ENCODE results near the gene WFS1. TPM values are rescaled to one million over a fixed set of nuclear protein-coding genes. Genes with fewer than 3 reads are reported as not detected.
A peak's percentile ranks its signal among the peaks of the same experiment; 100 is the strongest.

WFS1 gene
- total RNA-seq, 4 donors from 2014 or later, result 95.7 to 137 (median 101) TPM

GRCh38 chr4:6290256-6290655 is 20.6 kb downstream of the WFS1 start:
- no peaks in the 10 kb centered on the region for H3K27me3 ChIP-seq
- no peak overlapping the region for H3K27ac ChIP-seq
- H3K9me3 ChIP-seq, result no peaks in the 10 kb centered on the region
- no peak overlapping the region for H3K4me3 ChIP-seq
- 94% methylated on average over 5 of the region's 7 CpGs; no CpG with 5 or more reads in 1 of the 2 donors for WGBS, 2 donors (ENCODE audit: low coverage in 1 of 2)
- no peak for TF ChIP-seq POLR2A (IDR thresholded peaks at IDR 0.05)
- TF ChIP-seq POLR2AphosphoS5 (IDR thresholded peaks at IDR 0.05), result no peak
- TF ChIP-seq CTCF (IDR thresholded peaks at IDR 0.05), result no peak
- TF ChIP-seq EP300 (IDR thresholded peaks at IDR 0.05), result no peak
- no peak for ATAC-seq
- peaks cover 0 to 100% of the 10 kb centered on the region in 2 donors for H3K36me3 ChIP-seq
- H3K4me1 ChIP-seq, result no peaks in the 10 kb centered on the region

- peak; percentile 6 for ATAC-seq
- Histone ChIP-seq H3K4me1 (no peaks in the 10 kb centered on the region), H3K36me3 (peaks cover 0 to 100% of the 10 kb centered on the region in 2 donors), H3K4me3 (no peak overlapping the region), H3K27me3 (no peaks in the 10 kb centered on the region), H3K27ac (no peak overlapping the region), H3K9me3 (no peaks in the 10 kb centered on the region)
- no peak for TF ChIP-seq EP300 (IDR thresholded peaks at IDR 0.05)
- TF ChIP-seq POLR2A (IDR thresholded peaks at IDR 0.05), result no peak
- TF ChIP-seq CTCF (IDR thresholded peaks at IDR 0.05), result no peak
- no peak for TF ChIP-seq POLR2AphosphoS5 (IDR thresholded peaks at IDR 0.05)
- WGBS, 2 donors (ENCODE audit: low coverage in 1 of 2), result 90 to 93% methylated on average over 2 to 3 of the region's 25 CpGs
Measured at GRCh38 chr4:6290769-6291547, 21.3 kb downstream of the WFS1 start.

- TF ChIP-seq EP300 (IDR thresholded peaks at IDR 0.05), result no peak
- no peak for TF ChIP-seq POLR2AphosphoS5 (IDR thresholded peaks at IDR 0.05)
- no peak for TF ChIP-seq POLR2A (IDR thresholded peaks at IDR 0.05)
- TF ChIP-seq CTCF (IDR thresholded peaks at IDR 0.05), result no peak
- peaks cover 0 to 100% of the 10 kb centered on the region in 2 donors for H3K36me3 ChIP-seq
- peak; percentile 42 for ATAC-seq
Measured at GRCh38 chr4:6291784-6292297, 22.2 kb downstream of the WFS1 start.

GRCh38 chr4:6292376-6293096 is 22.9 kb downstream of the WFS1 start:
- Histone ChIP-seq H3K4me3 (no peak overlapping the region), H3K36me3 (peaks cover 0 to 100% of the 10 kb centered on the region in 2 donors), H3K27me3 (no peaks in the 10 kb centered on the region), H3K9me3 (no peaks in the 10 kb centered on the region), H3K27ac (no peak overlapping the region), H3K4me1 (no peaks in the 10 kb centered on the region)
- no peak for TF ChIP-seq CTCF (IDR thresholded peaks at IDR 0.05)
- TF ChIP-seq EP300 (IDR thresholded peaks at IDR 0.05), result no peak
- TF ChIP-seq POLR2A (IDR thresholded peaks at IDR 0.05), result no peak
- TF ChIP-seq POLR2AphosphoS5 (IDR thresholded peaks at IDR 0.05), result no peak
- WGBS, 2 donors (ENCODE audit: low coverage in 1 of 2), result 46 to 100% methylated on average over 1 to 5 of the region's 13 CpGs
- peak; percentile 3 for ATAC-seq

More at GRCh38 chr4:6291784-6292297, 22.2 kb downstream of the WFS1 start:
- WGBS, 2 donors (ENCODE audit: low coverage in 1 of 2), result no CpG with 5 or more reads among the region's 21 CpGs
- Histone ChIP-seq H3K27ac (no peak overlapping the region), H3K9me3 (no peaks in the 10 kb centered on the region), H3K27me3 (no peaks in the 10 kb centered on the region), H3K4me3 (no peak overlapping the region), H3K4me1 (no peaks in the 10 kb centered on the region)
